Iris pigment epithelial cell (primary cell): ENCODE data around the gene CLDN5.
A peak's percentile ranks its signal among the peaks of the same experiment; 100 is the strongest.
"Not testable (repeated sequence)": the region's sequence is repeated elsewhere in the genome, so short reads cannot be mapped to it uniquely, and the experiment has no call there.

Experiments
- DNase-seq: peaks from one replicate; pipeline ENCODE4 v3.0.0-alpha.2; 2011; ENCODE audit warnings: low read depth

Gene CLDN5

DNA sequence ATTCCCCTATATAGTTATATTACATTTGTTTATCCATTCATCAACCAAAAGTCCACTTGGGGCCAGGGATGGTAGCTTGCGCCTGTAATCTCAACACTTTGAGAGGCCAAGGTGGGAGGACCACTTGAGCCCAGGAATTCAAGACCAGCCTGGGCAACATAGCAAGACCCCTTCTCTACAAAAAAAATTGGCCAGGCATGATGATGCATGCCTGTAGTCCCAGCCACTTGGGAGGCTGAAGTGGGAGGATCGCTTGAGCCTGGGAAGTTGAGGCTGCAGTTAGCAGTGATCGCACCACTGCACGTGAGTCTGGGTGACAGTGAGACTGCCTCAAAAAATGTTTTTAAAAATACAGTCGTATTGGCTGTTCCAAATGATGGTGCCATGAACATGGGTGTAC, 24.2 kb upstream of the CLDN5 start:
- DNase-seq, result not testable (repeated sequence)

DNA sequence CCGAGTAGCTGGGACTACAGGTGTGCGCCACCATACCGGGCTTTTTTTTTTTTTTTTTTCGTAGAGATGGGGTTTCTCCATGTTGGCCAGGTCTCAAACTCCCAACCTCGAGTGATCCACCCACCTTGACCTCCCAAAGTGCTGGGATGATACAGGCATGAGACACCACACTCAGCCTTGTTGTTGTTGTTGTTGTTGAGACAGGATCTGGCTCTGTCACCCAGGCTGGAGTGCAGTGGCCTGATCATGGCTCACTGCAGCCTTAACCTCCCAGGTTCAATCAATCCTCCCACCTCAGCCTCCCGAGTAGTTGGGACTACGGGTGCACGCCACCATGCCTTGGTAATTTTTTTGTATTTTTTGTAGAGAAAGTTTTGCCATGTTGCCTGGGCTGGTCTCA, 23.4 kb upstream of the CLDN5 start:
- no peak for DNase-seq

DNA sequence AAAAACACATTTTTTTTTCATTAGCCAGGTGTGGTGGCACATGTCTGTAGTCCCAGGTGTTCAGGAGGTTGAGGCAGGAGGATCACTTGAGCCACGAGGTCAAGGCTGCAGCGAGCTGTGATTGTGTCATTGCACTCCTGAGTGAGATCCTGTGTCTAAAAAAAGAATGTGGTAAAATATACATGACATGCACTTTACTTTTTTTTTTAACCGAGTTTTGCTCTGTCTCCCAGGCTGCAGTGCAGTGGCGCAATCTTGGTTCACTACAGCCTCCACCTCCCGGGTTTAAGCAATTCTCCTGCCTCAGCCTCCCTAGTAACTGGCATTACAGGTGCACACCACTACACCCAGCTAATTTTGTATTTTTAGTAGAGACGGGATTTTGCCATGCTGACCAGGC, 22.5 kb upstream of the CLDN5 start:
- no peak for DNase-seq

DNA sequence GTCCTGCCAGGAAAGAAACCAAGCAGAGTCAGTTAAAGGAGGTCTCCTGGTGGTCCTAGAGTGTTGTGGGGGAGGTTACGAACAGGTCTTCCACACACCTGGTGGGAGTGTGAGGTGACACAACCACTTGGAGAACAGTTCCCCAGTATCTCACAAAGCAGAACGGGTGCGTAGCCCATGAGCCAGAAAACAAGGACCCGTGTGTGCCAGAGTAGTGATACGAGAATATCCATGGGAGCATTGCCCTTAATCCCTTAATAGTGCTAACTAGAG, 21.7 kb upstream of the CLDN5 start:
- DNase-seq, result no peak

DNA sequence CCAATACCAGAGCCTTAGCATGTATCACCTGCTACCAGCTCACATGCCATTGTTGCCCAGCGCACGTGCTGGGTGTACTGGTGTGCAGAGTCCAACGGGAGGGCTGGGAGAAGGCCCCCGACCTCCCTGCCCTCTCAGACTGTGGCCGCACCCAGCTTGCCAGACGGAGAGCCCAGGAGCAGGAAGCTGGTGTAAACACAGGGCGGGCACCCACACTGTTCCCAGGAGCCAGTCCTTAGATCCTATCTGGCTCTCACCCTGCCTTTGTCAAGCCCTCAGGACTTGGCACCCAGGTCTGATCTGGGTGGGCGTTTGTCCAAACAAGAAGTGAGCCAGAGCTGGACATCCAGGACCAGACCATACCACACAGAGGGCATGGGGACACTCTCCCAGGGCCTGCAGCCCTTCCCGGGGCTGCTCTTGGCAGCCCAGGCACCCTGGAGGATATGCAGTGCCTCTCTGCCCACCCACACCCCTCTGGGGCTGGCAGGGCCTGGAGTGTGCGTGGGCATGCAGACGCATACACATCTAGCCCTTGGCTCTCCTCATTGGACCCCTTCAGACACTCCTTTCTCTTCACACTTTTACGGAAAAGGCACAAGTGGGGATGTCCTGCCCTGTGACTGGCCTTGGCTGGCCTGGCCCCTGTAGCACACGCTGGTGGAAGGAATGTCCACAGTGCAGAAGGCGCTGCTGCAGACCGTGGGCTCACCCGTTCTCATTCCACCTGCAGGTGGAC, 19.9 kb upstream of the CLDN5 start:
- DNase-seq, result no peak

DNA sequence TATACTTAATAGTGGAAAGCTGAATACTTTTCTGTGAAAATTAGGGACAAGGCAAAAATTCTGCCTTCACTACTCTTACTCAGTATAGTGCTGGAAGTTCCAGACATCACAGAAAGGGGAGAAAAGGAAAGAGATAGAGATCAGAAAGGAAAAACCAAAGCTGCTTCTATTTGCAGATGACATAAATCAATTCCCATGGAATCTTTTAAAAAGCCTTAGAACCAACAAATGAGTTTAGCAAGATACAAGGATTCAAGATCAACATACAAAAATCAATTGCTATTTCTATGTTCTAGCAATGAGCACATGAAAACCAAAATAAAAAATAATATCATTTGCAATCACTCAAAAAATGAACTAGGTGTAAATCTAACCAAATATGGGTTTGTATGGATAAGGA, 16.2 kb upstream of the CLDN5 start:
- DNase-seq, result no peak

DNA sequence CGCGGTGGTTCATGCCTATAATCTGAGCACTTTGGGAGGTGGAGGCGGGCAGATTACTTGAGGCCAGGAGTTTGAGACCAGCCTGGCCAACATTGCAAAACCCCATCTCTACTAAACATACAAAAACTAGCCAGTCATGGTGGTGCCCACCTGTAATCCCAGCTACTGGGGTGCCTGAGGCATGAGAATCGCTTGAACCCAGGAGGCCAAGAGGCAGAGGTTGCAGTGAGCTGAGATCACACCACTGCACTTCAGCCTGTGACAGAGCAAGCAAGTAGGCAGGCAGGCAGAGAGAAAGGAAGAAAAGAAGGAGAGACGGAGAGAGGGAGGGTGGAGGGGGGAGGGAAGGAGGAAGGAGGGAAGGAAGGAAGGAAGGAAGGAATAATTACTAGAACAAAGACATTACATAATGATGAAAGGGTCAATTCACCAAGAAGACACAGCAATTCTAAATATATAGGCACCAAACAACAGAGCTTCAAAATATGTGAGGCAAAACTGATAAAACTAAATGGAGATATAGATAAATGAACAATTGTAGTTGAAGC, 13.8 kb upstream of the CLDN5 start:
- no peak for DNase-seq

DNA sequence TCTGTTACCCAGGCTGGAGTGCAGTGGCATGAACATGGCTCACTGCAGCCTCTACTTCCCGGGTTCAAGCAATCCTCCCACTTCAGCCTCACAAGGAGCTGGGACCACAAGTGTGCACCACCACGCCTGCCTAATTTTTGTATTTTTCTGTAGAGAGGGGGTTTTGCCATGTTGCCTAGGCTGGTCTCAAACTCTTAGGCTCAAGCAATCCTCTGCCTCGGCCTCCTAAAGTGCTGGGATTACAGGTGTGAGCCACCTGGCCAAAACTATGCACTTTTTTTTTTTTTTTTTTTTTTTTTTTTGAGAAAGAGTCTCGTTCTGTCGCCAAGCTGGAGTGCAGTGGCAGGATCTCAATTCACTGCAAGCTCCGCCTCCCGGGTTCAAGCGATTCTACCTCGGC, 12.4 kb upstream of the CLDN5 start:
- no peak for DNase-seq

DNA sequence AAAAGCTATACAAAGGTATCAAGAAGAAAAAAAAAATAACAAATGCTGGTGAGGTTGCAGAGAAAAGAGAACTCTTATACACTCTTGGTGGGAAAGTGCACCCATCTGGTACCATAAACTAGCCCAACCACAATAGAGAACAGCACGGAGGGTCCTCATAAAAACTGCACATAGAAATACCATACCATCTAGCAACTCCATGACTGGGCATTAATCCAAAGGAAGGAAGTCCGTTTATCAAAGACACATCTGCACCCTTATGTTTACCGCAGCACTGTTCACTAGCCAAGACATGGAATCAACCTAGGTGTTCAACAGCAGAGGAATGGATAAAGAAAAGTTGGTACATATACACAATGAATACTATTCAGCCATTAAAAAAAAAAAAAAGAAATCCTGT, 10.8 kb upstream of the CLDN5 start:
- no peak for DNase-seq

DNA sequence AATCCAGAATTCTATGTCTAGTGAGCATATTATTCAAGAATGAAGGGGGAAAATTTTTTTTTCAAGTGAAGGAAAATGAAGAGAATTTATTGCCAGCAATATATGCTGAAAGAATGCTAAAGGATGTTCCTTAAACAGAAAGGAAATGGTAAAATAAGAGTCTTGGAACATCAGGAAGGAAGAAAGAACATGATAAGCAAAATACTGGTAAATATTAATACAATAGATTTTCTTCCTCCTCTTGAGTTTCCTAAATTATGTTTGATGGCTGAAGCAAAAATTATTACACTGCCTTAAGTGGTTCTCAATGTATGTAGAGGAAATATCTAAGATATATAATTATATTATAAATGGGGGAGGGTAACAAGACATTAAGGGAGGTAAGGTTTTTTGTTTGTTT, 9.6 kb upstream of the CLDN5 start:
- no peak for DNase-seq

DNA sequence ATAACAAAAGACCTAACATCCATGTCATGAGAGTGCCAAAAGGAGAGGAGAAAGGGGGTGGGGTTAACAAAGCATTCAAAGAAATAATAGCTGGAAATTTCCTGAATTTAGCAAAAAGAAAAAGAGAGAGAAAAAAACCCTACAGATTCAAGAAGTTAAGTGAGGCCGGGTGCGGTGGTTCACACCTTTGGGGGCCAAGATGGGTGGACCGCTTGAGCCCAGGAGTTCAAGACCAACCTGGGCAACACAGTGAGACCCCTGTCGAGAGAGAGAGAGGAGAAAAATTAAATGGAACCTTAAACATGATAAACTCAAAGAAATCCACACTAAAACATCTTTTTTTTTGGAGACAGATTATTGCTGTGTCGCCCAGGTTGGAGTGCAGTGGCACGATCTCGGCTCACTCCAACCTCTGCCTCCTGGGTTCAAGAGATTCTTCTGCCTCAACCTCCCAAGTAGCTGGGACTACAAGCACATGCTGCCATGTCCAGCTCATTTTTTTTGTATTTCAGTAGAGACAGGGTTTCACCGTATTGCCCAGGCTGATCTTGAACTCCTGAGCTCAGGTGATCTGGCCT, 8.9 kb upstream of the CLDN5 start:
- no peak for DNase-seq

DNA sequence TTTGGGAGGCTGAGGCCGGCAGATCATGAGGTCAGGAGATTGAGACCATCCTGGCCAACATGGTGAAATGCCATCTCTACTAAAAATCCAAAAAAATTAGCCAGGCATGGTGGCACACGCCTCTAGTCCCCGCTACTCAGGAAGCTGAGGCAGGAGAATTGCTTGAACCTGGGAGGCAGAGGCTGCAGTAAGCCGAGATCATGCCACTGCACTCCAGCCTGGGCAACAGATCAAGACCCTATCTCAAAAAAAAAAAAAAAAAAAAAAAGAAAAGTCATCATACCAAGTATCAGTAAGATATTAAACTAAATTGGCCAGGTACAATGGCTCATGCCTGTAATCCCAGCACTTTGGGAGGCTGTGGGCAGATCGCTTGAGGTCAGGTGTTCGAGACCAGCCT, 7.1 kb upstream of the CLDN5 start:
- DNase-seq, result not testable (repeated sequence)

DNA sequence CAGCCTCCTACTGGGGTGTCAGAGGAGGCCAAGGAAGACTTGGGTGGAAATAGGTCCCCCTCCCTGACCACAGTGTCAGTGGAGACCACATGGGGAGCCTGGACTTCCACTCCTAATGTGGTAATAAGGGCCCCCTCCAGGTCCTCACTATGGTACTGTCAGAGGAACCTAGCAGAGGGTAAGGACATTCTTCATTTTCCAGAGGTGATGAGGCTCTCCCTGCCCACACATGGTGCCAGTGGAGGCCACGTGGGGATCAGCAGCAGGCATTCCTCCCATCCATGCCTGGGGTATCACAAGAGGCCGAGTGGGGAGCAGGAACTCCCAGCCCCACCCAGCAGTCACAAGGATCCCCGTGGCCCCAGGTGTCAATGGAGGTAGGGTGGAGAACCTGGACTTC, 6.5 kb upstream of the CLDN5 start:
- DNase-seq, result no peak

DNA sequence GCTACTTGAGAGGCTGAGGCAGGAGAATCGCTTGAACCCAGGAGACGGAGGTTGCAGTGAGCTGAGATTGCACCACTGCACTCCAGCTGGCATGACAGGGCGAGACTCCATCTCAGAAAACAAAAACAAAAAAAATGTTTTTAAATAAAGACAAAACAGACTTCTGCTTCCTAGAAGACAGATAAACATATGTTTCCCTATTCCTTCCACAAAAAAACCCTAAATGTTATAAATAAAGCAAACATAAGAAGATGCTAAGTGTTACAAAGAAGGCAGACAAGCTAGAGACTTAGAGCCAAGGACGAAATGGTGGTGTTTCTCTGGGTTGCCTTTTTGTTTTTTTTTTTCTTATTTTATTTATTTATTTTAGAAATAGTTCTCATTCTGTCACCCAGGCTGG, 5.6 kb upstream of the CLDN5 start:
- no peak for DNase-seq

DNA sequence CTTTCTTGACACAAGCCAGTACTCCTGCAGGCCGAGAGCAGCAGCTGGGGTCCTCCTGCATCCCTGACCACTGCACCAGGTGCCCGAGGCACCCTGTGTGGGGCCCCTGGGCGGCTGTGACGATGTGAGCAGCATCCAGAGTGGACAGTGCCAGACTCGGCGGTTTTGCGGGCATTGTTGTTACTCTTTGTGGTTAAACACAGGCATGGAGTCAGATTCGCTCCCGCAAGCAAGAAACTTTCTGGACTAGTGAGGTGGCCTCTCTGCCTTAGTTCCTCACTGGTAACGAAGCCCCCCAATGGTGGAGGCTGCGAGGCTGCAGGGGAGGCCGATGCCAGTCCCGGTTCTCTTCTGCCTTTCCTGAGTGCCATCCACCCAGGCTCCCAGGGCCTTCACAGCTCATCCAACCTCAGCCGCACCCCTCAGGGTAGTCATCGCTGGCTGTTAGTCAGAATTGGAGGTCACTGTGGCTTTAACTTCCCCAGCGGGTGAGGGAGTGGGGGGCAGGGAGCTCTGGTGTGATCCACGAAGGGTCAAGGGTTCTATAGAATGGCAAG, 3.7 kb upstream of the CLDN5 start:
- peak; percentile 46 for DNase-seq

DNA sequence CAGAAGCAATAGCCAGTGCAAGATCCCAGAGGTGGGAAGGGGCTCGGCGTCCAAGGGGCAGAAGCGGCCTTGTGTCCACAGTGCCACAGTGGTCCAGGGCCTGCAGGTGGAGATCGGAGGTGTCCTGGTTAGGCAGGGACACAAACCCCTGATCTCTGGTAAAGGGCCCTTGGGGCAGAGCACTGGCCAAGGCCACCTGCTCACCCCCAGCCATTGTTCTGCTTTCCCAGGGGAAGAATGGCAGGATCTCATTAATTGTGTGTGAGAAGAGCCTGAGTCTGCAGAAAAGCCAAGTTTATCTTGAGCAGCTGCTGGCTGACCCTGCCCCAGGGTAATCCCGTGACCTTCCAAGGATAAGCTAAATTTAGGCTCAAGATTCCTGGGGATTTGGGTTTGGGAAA, 3.1 kb upstream of the CLDN5 start:
- DNase-seq, result no peak

DNA sequence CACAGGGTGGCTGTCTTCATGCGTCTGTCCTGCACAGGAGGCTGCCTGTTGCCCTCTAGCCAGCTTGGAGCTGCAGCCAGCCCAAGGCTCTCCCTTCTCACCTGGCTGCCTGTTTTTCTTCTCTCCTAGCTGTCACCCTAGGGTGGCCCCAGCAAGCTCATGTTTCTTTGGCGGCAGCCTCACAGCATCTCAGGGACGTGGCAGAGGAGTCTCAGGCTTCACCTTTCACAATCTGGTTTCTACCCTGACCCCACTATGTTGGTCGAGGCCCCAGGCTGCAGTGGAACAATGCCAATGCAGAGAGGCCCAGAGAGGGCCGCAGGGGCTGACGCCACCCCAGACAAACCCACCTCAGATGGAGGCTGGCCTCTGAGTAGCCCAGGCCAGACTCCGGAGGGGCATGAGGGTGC, 2.5 kb upstream of the CLDN5 start:
- DNase-seq, result no peak

DNA sequence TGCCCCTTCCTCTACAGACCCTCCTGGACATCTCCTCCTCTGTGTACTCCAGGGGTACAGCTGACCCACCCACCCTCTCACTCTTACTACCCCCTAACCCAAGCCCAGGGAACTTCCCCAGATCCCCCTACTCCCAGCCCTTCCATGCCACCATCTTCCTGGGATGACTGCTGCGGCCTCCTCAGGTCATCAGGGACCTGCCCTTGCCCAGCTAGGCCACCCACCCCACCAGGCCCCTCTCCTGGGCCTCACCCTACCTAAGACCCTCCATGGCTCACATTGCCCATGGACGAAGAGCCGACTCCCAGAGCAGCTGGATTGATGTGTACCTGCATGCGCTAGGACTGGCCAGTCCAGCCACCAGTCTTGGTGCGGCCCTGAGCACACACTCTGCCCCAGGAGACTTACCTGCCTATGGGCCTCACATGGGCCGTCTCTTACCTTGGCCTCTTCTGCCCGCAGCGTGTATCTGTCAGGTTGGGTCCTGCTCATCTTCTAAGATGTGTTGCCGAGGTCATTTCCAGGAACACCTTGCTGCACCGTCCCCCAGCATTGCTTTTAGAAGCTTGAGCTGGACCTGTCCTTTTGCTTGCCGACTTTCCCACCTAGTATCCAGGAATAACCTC, 2.0 kb upstream of the CLDN5 start:
- DNase-seq, result no peak

DNA sequence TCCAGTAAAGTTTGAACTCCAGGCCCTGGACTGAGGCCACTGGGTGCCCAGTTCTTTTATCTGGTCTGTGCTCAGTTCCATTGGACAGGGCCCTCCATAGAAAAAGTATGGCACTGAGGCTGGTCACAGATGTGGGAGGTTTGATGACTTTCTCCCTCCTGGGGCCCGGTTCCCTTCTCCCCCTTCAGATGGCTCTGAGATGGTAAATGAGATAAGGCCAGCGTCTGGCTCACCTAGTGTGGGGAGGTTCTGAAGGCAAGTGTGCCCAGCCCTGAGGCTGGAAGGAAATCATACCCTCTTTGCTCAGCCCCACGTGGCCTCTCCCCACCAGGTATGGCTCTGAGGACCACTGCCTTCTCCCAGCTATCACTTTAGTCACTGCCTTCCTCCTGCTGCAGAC, 1.5 kb upstream of the CLDN5 start:
- DNase-seq, result no peak

DNA sequence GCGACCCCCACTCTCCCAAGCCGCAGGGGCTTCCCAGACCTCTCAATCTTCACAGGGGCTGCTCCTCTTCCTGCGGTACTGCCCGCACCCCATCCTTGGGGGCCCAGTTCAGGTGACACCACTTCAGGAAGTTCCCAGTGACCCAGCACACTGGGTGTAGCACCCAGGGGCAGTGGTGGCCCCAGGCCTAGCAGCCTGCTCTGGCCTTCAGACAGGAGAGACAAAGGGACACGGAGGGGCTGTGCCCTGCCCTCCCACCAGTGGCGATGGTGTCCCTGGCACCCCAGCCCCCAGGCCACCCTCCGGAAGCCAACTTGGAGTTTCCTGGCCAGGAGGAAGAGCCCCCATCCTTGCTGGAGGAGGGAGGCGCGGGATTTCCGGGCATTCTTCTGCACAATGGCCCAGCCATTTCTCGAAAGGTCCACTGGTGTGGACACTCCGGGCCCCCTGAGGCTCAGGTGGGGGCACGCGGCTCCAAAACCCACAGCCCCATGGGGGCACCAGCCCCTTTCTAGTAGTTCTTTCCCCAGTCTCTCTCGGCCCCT, 978 bp upstream of the CLDN5 start:
- DNase-seq, result no peak

DNA sequence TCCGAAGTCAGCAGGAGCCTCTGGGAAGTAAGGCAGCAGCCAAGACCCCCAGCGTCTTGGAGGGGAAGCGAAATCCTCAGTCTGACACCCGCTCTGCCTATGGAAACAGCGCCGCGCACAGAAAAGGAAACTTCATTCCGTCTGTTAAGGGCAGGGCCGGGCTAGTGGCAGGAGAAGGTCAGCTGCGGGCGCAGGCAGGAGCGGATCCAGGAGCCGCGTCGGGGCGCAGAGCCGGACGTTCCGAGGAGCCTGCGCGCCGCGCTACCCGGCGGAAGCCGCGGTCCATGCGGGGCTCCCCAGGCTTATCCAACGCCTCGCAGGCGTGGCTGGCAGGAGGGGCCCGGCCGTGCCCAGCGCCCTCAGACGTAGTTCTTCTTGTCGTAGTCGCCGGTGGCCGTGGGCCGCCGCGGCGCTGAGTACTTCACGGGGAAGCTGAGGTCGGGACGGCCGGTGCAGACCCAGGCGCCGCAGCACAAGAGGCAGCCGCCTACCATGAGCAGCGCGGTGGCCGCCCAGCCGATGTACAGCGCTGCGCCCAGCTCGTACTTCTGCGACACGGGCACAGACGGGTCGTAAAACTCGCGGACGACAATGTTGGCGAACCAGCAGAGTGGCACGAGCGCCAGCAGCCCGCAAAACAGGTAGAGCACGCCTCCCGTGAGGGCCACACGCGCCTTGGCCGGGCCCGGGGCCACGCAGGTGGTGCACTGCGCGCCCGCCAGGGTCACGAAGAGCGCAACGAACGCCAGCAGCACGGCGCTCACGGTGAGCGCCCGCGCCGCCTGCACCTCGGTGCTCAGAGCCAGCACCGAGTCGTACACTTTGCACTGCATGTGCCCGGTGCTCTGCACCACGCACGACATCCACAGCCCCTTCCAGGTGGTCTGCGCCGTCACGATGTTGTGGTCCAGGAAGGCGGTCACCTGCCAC, 705 bp downstream of the CLDN5 start:
- peak; percentile 68 for DNase-seq

DNA sequence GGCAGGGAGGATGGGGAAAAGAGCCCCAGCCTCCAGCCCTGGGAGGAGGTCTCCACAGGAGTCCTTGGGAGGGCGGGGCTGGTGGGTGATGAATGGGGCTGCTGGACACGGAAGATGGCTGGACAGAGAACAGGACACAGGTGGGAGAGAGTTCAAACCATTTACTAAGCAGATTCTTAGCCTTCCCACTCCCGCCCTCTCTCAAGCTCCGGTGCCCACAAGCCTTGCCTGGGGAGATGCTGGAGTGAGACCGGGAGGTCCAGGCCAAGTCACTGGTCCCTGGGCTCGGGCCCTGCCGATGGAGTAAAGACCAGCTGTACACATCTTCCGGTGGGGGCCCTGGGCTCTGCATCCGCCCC, 1.4 kb downstream of the CLDN5 start:
- no peak for DNase-seq
